Trophoblast cell (in vitro differentiated cells and primary cell): Measurements from ENCODE around the gene ST3GAL5.

ENCODE experiments used
- DNase-seq, 2 donors: peaks; one replicate each; pipeline ENCODE4 v3.0.0-alpha.2; 2016
- H2AFZ ChIP-seq: 2 replicates; pipeline ENCODE4 v1.6.1; 2013; ENCODE audit warnings: low read length, moderate library complexity, mild to moderate bottlenecking; ENCODE audit not compliant: insufficient read depth, poor library complexity
- H2AK5ac ChIP-seq: 2 replicates; pipeline ENCODE4 v1.6.1; 2013; ENCODE audit warnings: mild to moderate bottlenecking, low read length
- H2BK120ac ChIP-seq: 2 replicates; pipeline ENCODE4 v1.6.1; 2013; ENCODE audit warnings: low read length, mild to moderate bottlenecking, moderate library complexity; ENCODE audit not compliant: insufficient read depth, poor library complexity
- H2BK12ac ChIP-seq: 2 replicates; pipeline ENCODE4 v1.6.1; 2013; ENCODE audit warnings: mild to moderate bottlenecking, low read length, moderate library complexity
- H2BK5ac ChIP-seq: 2 replicates; pipeline ENCODE4 v1.6.1; 2013; ENCODE audit warnings: low read length, low read depth, moderate library complexity, mild to moderate bottlenecking; ENCODE audit not compliant: poor library complexity
- H3K14ac ChIP-seq: 2 replicates; pipeline ENCODE4 v1.6.1; 2013; ENCODE audit warnings: mild to moderate bottlenecking, low read length
- H3K18ac ChIP-seq: 2 replicates; pipeline ENCODE4 v1.6.1; 2013; ENCODE audit warnings: mild to moderate bottlenecking, low read length
- H3K23ac ChIP-seq: 2 replicates; pipeline ENCODE4 v1.6.1; 2013; ENCODE audit warnings: low read length
- H3K27ac ChIP-seq: 2 replicates; pipeline ENCODE4 v1.5.1; 2013; ENCODE audit warnings: low read depth, mild to moderate bottlenecking, inconsistent platforms, low read length, moderate library complexity
- H3K27me3 ChIP-seq: 2 replicates; pipeline ENCODE4 v1.6.1; 2013; ENCODE audit warnings: inconsistent platforms, mild to moderate bottlenecking, low read length, moderate library complexity; ENCODE audit not compliant: insufficient read depth
- H3K36me3 ChIP-seq, 2 experiments: 1 replicate in 1 of 2; 2 replicates in 1 of 2; pipeline ENCODE4 v1.6.1; 2013; ENCODE audit warnings: low read length in 2 of 2, mild to moderate bottlenecking in 2 of 2, moderate library complexity in 1 of 2; ENCODE audit not compliant: insufficient read depth in 2 of 2, control insufficient read depth in 1 of 2
- H3K4ac ChIP-seq: 2 replicates; pipeline ENCODE4 v1.6.1; 2013; ENCODE audit warnings: low read depth, mild to moderate bottlenecking, low read length, moderate library complexity
- H3K4me1 ChIP-seq, 2 experiments: 1 replicate in 1 of 2; 2 replicates in 1 of 2; pipeline ENCODE4 v1.6.1; 2013; ENCODE audit warnings: low read length in 2 of 2, mild to moderate bottlenecking in 2 of 2, moderate library complexity in 1 of 2; ENCODE audit not compliant: insufficient read depth in 2 of 2, control insufficient read depth in 1 of 2
- H3K4me2 ChIP-seq: 2 replicates; pipeline ENCODE4 v1.6.1; 2013; ENCODE audit warnings: inconsistent platforms, mild to moderate bottlenecking, low read length, moderate library complexity
- H3K4me3 ChIP-seq: 2 replicates; pipeline ENCODE4 v1.5.1; 2013; ENCODE audit warnings: mild to moderate bottlenecking, low read depth, low read length, inconsistent platforms
- H3K79me1 ChIP-seq: one replicate; pipeline ENCODE4 v1.6.1; 2013; ENCODE audit warnings: low read length
- H3K79me2 ChIP-seq: 2 replicates; pipeline ENCODE4 v1.6.1; 2013; ENCODE audit warnings: low read length, mild to moderate bottlenecking; ENCODE audit not compliant: control insufficient read depth, insufficient read depth, poor library complexity
- H3K9ac ChIP-seq: 2 replicates; pipeline ENCODE4 v1.6.1; 2013; ENCODE audit warnings: mild to moderate bottlenecking, low read length
- H3K9me3 ChIP-seq: 2 replicates; pipeline ENCODE4 v1.6.1; 2013; ENCODE audit warnings: low read depth, mild to moderate bottlenecking, control low read depth, inconsistent platforms, low read length; ENCODE audit not compliant: insufficient read depth
- H4K12ac ChIP-seq: 2 replicates; pipeline ENCODE4 v1.6.1; 2013; ENCODE audit warnings: low read depth, mild to moderate bottlenecking, low read length, moderate library complexity
- H4K8ac ChIP-seq: 2 replicates; pipeline ENCODE4 v1.6.1; 2013; ENCODE audit warnings: low read depth, mild to moderate bottlenecking, low read length, moderate library complexity
- H4K91ac ChIP-seq: one replicate; pipeline ENCODE4 v1.6.1; 2013; ENCODE audit warnings: low read depth, mild to moderate bottlenecking, low read length, moderate library complexity
- WGBS: extraction: QIAGEN DNeasy Blood & Tissue Kit; methylation state at CpG from one replicate; pipeline ENCODE4 v1.1.7; 2013; ENCODE audit warnings: missing lambda C conversion rate; ENCODE audit not compliant: insufficient read length, insufficient coverage; ENCODE audit errors: extremely low coverage; 5-methylcytosine and 5-hydroxymethylcytosine counted together

Gene ST3GAL5

GRCh38 chr2:85890522-85891176 is 1.9 kb upstream of the ST3GAL5 start:
- peaks cover 22 to 32% of the 10 kb centered on the region in 2 experiments for H3K4me1 ChIP-seq
- peaks cover 13% of the 10 kb centered on the region for H3K79me2 ChIP-seq
- peak overlapping the region; percentile 35 for H4K12ac ChIP-seq
- H3K27me3 ChIP-seq: no peaks in the 10 kb centered on the region
- H3K79me1 ChIP-seq: peaks cover 45% of the 10 kb centered on the region
- H3K14ac ChIP-seq: peak overlapping the region; percentile 75
- peak overlapping the region; percentile 6 for H3K27ac ChIP-seq
- peak overlapping the region; percentile 89 for H2BK120ac ChIP-seq
- peak overlapping the region; percentile 49 for H3K4ac ChIP-seq
- H3K18ac ChIP-seq: peak overlapping the region; percentile 48
- no peak overlapping the region for H3K23ac ChIP-seq
- H2AK5ac ChIP-seq: peak overlapping the region; percentile 86
- peak overlapping the region; percentile 74 for H2BK5ac ChIP-seq
- peak overlapping the region; percentile 92 for H4K91ac ChIP-seq
- H3K4me3 ChIP-seq: no peak overlapping the region
- peak overlapping the region; percentile 2 for H3K9ac ChIP-seq
- H2BK12ac ChIP-seq: peak overlapping the region; percentile 97
- H2AFZ ChIP-seq: peak overlapping the region; percentile 76
- no peaks in the 10 kb centered on the region for H3K36me3 ChIP-seq
- peaks cover 2% of the 10 kb centered on the region for H3K9me3 ChIP-seq
- peak overlapping the region; percentile 82 for H4K8ac ChIP-seq
- no peak overlapping the region for H3K4me2 ChIP-seq
- no CpG with 5 or more reads among the region's 5 CpGs for WGBS
- peak; percentile 81 to 90 for DNase-seq

DNA sequence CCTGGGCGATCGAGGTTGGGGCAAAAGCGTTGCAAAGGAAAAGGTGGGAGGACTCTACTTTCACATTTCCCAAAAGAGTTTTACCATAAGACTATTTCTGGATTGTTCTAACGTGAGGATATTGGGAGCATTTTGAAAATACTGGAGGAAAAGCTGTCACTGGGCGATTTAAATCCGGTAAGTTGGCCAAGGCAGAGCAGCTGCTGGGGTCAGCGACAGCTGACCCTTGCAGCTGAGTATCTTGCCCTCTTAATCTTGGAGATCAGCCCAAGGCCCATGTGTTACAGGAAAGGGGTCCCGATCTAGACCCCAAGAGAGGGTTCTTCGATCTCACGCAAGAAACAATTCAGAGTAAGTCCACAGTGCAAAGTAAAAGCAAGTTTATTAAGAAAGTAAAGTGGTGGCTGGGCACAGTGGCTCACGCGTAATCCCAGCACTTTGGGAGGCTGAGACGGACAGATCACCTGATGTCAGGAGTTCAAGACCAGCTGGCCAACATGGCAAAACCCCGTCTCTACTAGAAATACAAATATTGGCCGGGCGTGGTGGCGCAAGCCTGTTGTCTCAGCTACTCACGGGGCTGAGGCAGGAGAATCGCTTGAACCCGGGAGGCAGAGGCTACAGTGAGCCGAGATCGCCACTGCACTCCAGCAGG is 964 bp upstream of the ST3GAL5 start:
- peak overlapping the region; percentile 78 for H3K14ac ChIP-seq
- no CpG with 5 or more reads among the region's 22 CpGs for WGBS

DNA sequence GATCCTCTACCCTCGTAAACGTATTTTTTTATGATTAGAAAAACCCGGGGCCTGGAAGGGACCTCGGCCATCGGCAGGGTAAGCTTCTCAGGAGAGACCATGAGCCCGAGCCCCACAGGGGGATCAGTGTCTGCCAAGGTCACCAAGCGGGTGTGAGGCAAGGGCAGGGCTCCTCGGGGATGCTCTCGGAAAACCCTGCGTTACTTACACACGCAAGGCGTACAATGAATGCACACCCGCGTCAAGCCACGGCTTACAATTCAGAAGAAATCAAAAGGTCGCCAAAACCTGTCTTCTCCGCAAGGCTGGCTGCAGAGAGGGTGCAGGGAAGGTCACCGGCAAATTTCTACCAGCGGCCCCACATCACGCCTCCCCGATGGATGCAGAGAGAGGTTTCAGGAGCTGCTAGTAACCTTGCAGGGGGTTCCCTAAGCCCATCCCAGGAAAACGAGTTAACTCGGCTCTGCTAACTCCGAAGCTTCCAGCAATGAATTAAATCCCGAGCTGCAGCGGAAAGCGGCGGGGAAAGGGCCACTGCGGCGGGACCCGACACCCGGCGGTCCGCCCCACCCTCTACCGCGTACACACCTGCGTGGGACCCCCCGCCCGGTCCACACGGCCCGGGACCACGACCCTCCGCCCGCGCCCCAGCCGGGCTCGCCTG is 638 bp downstream of the ST3GAL5 start:
- peak in 1 of 2 donors; percentile 21 for DNase-seq
- H2AK5ac ChIP-seq: no peak overlapping the region
- peak overlapping the region; percentile 87 for H4K12ac ChIP-seq
- peak overlapping the region; percentile 59 for H4K91ac ChIP-seq
- no peak overlapping the region for H2BK12ac ChIP-seq
- peaks cover 4 to 8% of the 10 kb centered on the region in 2 experiments for H3K36me3 ChIP-seq
- no peak overlapping the region for H3K27ac ChIP-seq
- H3K4me3 ChIP-seq: peak overlapping the region; percentile 89
- H3K4ac ChIP-seq: no peak overlapping the region
- H4K8ac ChIP-seq: peak overlapping the region; percentile 42
- no peaks in the 10 kb centered on the region for H3K27me3 ChIP-seq
- peak overlapping the region; percentile 91 for H3K14ac ChIP-seq
- H3K9ac ChIP-seq: peak overlapping the region; percentile 78
- peaks cover 3% of the 10 kb centered on the region for H3K9me3 ChIP-seq
- peaks cover 32% of the 10 kb centered on the region for H3K79me1 ChIP-seq
- WGBS: no CpG with 5 or more reads among the region's 47 CpGs
- peak overlapping the region; percentile 66 for H3K4me2 ChIP-seq
- peaks cover 13% of the 10 kb centered on the region for H3K79me2 ChIP-seq
- peaks cover 23 to 28% of the 10 kb centered on the region in 2 experiments for H3K4me1 ChIP-seq
- peak overlapping the region; percentile 82 for H3K18ac ChIP-seq
- peak overlapping the region; percentile 65 for H2BK5ac ChIP-seq
- peak overlapping the region; percentile 69 for H2AFZ ChIP-seq
- no peak overlapping the region for H3K23ac ChIP-seq
- peak overlapping the region; percentile 91 for H2BK120ac ChIP-seq

More for the DNA sequence above, 964 bp upstream of the ST3GAL5 start:
- Histone ChIP-seq H4K12ac (peak overlapping the region; percentile 44), H2BK12ac (peak overlapping the region; percentile 86), H3K4me1 (peaks cover 26 to 35% of the 10 kb centered on the region in 2 experiments), H2BK120ac (peak overlapping the region; percentile 61), H3K4me2 (peak overlapping the region; percentile 64), H3K18ac (peak overlapping the region; percentile 56), H3K4me3 (peak overlapping the region; percentile 58), H3K4ac (peak overlapping the region; percentile 43), H2AK5ac (peak overlapping the region; percentile 30), H4K8ac (peak overlapping the region; percentile 76), H2BK5ac (peak overlapping the region; percentile 81), H3K23ac (no peak overlapping the region), H3K79me1 (peaks cover 41% of the 10 kb centered on the region), H3K27me3 (no peaks in the 10 kb centered on the region), H3K27ac (peak overlapping the region; percentile 78), H4K91ac (peak overlapping the region; percentile 90), H3K9ac (no peak overlapping the region), H3K36me3 (peaks cover 0 to 2% of the 10 kb centered on the region in 2 experiments), H3K9me3 (no peaks in the 10 kb centered on the region), H2AFZ (peak overlapping the region; percentile 91), H3K79me2 (peaks cover 13% of the 10 kb centered on the region)
- peak; percentile 52 to 62 for DNase-seq

DNA sequence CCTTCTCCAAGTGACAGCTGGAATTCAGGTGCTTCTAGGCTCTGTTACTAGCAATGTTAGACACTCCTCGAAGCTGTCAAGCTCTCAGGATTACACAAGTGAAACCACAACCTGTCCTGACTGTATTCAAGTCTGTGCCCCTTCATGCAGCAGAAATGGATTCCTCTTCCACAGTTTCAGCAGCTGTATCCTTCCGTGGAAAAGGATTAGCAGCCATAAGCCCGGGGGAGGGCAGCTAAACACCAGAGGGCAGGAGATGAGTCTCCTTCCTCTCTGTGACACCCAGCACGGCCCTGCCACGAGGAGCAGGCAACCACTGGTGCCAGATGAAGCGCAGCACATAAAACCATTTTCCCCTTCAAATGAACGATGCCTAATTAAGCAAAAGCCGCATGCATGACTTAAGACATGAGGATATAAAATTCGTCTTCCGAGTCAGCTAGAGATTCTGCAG is 1.2 kb downstream of the ST3GAL5 start:
- Histone ChIP-seq H2AFZ (no peak overlapping the region), H3K27me3 (no peaks in the 10 kb centered on the region), H3K4me3 (peak overlapping the region; percentile 89), H2BK120ac (no peak overlapping the region), H3K27ac (no peak overlapping the region), H3K79me2 (peaks cover 13% of the 10 kb centered on the region), H4K91ac (no peak overlapping the region), H2BK5ac (no peak overlapping the region), H4K12ac (no peak overlapping the region), H4K8ac (no peak overlapping the region), H3K18ac (no peak overlapping the region), H2BK12ac (no peak overlapping the region), H3K4me2 (peak overlapping the region; percentile 66), H3K4me1 (peaks cover 23 to 28% of the 10 kb centered on the region in 2 experiments), H3K9me3 (peaks cover 3% of the 10 kb centered on the region), H3K14ac (no peak overlapping the region), H3K23ac (no peak overlapping the region), H3K4ac (no peak overlapping the region), H3K36me3 (peaks cover 4 to 8% of the 10 kb centered on the region in 2 experiments), H3K79me1 (peaks cover 32% of the 10 kb centered on the region), H3K9ac (peak overlapping the region; percentile 10), H2AK5ac (no peak overlapping the region)
- DNase-seq: peak in 1 of 2 donors; percentile 41
- WGBS: no CpG with 5 or more reads among the region's 10 CpGs
